Activated T-cell treated with anti-CD3 and anti-CD28 coated beads for 1 hour (primary cell): ENCODE results near the gene TBC1D2B.

Source experiments
- DNase-seq: peaks from one replicate; pipeline ENCODE4 v3.0.0-alpha.2; 2020; ENCODE audit warnings: low read depth

TBC1D2B gene

DNA sequence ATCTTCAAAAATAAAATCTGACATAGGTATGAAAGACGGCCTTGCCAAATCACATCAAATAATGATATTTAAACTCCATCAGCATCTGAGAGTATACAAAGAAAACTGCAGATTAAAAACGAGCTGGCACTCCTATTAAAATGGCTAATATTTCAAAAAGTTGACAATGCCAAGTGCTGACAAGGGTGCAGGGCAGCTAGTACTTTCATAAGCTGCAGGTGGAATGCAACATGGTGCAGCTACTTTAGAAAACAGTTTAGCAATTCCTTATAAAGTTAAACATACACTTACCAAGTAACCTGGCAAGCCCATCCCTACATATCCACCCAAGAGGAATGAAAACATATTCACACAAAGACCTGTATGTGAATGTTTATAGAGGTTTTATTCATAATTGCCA is 23.0 kb downstream of the TBC1D2B start:
- no peak for DNase-seq

DNA sequence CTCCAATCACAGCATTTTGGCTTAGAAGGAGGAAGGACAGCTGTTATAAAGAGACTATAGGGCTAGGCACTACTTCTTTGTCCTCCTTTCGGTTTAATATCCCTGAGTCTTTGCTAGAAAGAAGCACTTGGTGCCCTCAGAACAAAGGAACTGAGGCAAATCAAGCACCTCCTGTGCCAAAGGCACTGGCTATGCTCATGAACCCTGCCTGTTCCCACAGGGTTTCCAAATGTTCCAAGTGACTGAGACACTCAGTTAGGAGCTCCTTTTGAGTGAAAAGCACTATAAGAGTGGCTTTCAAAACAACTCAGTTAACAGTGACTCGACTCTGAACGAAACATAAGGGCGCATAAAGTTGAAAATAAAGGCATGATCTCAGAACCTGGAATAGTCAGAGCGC is 25.0 kb downstream of the TBC1D2B start:
- DNase-seq = no peak

DNA sequence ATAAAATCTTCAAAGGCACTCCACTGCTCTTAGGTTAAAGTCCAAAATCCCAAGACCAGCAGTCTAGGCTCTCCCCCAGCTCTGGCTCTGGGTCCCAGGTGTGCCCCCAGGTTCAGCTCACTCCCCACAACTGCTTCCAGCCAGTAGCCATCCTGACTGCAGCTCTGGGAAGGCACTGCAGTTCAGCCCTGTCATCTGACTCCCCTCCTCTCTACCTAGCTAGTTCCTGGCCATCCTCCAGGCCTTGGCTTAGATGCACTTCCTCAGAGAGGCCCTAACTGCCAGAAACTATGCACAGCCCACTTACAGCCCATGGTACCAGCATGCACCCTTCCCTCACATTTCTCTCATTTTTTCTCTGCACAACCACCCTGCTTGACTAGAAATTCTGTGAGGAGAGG is 25.5 kb downstream of the TBC1D2B start:
- DNase-seq = no peak

DNA sequence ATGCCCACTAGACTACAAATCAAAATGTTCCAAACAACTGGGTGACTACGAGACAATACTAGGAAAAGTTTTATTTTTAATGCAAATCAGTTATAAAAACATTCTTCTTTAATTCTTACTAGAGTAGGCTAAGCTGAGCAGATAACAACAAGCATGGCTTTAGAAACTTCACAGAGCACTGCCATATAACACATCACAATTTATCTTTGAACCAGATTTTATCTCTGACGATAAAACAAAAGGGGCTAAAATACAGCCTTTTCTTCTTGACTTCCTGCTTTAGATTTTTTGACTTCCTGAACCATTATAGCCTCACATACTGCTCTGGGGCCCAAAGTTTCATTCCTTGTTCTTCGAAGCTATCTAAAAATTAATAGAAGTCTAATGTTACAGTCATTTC is 25.9 kb downstream of the TBC1D2B start:
- DNase-seq = no peak

DNA sequence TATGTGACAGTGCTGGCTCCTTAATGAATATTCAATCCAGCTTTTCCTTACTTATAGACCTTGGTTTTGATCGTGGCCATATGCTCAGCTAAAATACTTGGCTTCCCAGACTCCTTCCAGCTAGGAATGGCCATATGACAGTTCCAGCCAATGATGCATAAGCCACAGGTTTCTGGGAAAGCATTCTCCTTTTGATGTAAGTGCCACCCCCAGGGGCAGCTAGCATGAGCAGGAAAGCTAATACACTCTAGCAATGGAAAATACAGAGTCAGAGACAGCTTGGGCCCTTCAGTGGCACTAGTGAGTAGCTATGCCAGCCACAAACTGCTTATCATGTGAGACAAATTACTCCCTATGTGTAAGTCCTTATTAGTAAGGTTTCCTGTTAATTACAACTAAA is 26.7 kb downstream of the TBC1D2B start:
- DNase-seq = no peak

DNA sequence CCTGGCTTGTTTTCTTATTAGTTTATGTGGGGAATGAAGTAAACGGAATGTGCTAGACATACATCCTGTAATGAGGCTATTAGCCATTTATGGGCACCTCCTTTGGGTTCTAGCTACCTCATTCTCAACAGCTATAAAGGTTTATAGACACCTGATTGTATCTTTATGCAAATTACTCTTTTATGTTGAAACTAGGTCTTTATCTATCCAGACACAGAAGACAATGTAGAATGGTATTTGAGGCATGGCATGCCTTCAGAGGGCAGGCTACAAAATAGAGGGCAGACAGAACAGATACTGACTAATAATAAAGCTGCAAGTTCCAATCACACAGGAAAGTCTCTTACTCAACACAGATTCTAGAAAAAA is 27.1 kb downstream of the TBC1D2B start:
- no peak for DNase-seq

DNA sequence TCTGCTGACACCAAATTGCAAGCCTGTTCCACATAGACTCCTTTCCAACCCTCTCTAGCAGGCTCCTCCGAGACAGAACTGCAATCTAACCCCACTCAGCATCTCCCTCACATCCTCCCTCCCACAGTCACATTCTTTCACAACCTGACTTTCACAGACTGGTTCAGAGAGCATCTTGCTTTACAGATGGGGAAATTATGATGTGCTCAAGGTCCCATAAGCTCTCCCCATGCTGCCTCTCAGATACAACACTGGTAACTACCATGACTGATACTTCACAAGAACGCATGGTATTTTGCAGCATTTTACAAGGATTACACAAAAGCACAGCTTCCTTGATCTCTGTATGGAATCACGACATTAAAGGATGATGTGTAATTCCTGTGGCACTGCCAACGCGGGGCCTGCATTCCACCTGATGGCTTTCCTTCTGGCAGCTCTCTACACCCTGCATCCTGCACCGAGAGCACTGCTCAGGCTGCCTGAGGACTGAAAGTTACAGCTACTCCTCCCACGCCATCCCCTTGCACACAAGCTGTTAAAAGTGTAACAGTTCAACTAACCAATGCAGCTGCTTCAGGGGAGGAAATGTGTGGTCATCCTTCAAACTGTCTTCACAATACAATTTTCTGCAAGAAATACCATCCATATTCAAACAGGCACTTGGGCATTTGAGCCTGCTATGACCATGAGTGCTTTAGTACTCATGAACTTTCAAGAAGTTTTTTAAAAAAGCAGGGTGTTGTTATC is 27.6 kb downstream of the TBC1D2B start:
- no peak for DNase-seq

DNA sequence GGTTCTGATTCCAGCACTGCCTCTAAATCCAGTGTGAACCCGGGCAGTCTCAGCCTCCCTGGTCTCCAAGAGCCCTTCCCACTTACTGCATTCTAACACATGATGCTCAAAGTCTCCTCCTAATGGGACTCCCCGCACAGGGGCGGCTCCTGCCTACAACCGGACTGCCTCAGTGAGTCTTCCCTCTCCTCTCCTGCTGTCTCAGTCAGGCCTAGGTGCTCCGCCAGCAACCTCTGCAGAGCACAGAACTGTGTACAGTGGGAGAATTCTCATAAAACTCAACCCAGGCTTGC is 28.9 kb downstream of the TBC1D2B start:
- DNase-seq = no peak

DNA sequence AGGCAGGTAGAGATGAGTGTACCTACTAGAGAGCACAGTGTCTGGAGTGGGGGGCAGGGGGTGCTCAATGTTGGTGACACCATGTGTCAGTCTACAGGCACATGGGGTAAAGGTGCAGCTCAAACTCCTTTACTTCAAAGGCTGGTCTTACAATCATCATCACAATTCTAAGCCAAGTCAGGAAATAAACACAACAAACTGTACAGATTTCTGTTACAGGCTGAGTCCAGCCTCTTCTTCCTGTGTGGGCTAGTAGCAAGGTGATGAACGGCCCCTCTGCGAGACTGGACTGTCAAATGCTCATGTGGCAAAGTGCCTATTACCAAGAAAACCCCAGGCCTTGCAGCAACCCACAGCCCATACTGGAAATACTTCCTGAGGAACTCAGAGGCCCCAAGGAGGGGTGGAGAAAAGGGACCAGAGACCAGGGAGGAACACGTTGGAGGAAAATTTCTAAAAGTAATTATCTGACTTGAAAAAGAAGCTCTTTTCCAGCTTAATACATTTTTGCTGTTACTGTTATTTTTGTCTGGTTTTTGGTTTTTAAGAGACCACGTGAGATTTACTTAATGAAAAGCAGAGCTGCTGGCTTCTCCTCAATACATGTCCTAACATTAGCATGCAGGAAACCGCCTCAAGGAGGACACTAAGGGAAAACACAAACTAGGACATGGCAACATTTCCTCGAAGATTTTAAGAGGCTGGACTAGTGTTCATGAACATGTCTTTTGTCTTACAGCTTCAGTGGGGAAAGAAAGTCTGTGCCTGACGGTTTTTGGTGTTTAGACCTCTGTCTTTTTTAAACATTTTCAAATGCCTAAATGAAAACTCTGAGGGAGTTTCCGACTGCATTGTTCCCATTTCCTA is 29.5 kb downstream of the TBC1D2B start:
- DNase-seq = no peak

DNA sequence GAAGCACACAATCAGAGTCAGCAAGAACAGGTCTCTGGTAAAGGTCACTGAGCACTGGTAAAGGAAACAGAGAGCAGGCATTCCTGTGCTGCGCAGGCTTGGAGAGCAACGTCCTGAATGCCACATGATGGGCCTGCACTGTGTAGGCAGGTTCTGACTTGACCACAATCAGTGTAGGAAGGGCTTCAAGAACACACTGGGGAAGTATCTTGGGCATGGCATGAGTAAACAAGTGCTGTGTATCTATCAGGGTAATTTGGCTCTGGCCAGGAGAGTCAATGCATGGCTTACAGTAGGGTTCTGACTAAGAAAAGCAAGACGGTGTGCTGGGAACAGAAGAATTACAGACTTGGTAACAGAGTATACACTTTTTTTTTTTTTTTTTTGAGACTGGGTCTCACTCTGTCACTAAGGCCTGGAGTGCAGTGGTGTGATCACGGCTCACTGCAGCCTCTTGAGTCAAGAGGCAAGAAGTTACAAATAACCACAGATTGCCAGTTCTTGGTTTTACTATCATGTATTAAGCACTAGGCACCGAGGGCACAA is 30.6 kb downstream of the TBC1D2B start:
- DNase-seq = no peak

DNA sequence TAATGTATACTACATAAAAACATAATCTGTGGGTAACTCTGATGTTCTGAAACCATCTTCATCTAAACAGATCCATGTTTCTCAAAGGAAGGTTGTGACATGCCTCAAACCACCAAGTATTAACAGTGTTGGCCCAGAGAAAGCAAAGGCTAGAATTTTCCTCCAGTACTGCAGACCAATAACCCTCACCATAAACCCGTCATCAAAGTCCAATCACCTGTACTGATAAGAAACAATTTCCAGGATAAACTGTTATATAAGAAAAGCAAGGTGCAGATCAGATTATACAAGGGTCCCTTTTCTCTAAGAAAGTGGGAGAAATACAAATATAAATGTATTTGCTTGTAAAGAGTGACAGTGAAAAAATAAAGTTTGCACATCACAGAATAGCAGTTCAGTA is 32.3 kb downstream of the TBC1D2B start:
- DNase-seq = no peak

DNA sequence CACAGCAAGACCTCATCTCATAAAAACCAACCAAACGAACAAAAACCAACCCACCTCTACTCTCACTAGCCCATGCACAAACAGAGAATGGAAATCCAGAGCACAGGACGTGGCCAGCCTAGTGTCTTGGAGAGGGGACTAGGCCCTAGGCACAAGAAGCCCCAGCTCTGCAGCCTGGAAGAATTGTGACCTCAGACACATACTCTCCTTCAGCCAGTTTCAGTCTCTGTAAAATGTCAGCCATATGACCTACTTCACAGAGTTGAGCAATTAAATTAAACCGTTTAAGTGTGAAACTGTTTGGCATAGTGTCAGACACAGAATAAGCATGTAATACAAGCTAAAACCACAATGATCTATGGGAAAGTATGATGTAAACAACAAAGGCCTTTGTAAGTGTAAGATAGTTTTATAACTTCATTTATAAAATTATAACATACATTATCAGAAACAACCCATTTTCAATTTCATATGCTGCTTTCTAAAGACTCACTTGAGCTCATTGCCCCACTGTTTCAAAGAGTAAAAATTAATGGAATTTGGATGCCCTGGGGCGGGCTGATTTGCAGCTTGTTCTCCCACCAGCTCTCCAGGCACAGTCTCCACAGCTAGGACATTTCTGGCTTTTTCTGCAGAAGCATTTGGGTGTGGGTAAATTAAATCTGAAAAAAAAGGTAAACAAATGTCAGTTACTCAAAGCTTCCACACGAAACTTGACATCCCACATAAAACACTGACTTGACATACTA is 32.9 kb downstream of the TBC1D2B start:
- no peak for DNase-seq

DNA sequence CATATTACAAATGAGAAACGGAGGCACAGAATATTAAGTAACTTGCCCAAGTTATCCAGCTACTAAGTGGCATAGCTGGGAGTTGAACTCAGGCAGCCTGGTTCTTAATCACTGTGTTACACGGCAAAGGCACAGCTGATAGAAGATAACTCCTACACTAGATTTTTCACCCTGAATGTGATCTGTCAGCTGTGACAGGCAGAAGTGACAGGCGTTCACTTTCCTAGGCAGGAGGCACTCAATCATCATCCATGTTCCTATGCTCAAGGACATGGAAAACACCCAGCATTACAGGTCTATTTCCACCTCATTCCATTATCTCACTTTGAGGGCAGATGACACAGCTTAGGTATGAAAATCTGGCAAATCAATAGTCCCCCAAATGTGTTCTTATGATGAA is 35.6 kb downstream of the TBC1D2B start:
- no peak for DNase-seq

DNA sequence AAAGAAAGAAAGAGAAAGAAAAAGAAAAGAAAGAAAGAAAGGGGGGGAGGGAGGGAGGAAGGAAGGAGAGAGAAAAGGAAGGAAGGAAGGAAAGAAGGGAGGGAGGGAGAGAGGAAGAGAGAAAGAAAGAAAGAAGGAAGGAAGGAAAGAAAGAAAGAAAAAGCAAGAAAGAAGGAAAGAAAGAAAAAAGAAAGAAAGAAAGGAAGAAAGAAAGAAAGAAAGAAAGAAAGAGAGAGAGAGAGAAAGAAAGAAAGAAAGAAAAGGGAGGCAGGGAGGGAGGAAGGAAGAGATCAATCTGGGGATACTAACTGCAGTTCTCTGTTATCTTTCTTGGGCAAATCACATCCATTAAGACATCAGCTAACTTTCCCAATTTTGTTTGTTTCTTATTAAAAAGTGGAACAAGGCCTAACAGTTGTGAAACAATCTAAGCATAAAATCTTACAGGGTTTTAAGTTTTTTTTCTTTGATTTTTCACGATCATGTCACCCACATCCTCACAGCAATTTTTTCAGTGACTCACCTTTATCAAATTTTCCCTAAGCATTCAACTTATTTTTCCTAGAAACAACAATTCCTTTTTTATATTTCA is 36.8 kb downstream of the TBC1D2B start:
- DNase-seq = no peak

DNA sequence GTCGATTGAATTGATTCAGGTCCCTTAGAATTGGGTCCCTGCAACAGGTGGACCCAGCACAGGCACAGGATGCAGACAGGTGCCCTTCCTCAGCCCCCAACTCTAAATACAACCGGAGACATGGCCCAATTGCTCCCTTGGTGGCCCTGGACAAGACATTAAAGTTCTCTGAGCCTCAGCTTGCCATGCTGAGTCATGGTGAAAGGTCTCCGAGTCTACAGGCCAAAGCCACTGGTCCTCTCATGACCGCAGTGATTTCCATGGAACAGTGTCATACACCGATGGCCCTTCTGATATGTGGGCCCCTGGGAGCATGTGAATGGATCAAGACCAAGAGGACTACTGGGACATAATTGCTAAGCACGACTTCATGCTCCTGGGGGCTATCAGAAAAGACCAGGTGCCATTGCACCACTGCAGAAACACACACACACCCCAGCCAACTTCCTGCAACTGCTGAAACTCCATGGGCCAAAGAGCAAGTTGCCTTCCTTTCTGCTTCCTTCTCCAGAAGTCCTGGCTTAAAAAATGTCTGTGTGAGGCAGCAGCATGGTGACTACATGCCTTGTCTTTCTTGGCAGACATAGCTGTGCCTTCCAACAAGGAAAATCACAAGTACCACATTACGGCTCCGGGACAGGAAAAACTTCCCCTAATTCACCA is 38.8 kb downstream of the TBC1D2B start:
- no peak for DNase-seq

DNA sequence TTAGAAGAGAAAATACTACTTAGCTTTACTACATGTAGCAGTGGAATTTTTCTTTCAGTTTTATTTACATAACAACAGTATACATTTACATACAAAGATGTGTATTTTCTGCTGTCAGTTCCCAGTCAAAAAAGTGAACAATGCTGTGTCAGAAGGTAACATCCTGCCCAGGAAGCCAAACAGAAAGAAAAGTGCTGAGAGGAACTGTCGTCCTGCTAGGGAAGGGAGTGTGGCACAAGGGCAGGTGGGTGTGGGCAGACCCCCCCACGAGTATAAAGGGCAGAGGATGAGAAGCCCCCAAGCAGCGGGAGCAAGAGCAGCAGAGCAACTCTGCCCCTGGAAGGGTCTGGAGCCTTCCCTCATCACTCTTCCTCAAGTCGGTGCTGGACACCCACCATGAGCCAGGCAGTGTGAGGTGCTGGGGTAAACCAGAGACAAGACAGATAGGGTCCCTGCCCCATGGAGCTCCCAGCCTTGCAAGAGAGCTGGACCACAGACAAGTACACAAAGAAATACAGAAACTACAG is 39.7 kb downstream of the TBC1D2B start:
- no peak for DNase-seq

DNA sequence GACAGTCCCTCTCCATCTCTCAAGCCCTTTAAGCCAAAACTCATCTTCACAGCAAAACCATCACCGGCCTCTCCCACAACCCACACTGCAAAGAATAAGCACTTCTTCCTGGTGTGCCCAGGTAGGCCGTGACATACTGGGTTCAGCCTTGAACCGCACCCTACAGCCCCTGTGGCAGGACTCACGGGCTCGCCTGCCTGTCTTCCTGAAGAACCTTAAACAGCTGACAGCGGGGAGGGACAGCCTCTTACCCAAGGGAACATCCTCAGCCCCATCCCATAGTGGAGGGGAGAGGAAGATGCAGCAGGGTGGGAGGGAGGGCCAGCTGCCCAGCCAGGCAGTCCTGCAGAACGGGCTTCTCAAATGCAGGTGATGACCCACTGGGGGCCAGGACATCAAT is 40.2 kb downstream of the TBC1D2B start:
- no peak for DNase-seq

DNA sequence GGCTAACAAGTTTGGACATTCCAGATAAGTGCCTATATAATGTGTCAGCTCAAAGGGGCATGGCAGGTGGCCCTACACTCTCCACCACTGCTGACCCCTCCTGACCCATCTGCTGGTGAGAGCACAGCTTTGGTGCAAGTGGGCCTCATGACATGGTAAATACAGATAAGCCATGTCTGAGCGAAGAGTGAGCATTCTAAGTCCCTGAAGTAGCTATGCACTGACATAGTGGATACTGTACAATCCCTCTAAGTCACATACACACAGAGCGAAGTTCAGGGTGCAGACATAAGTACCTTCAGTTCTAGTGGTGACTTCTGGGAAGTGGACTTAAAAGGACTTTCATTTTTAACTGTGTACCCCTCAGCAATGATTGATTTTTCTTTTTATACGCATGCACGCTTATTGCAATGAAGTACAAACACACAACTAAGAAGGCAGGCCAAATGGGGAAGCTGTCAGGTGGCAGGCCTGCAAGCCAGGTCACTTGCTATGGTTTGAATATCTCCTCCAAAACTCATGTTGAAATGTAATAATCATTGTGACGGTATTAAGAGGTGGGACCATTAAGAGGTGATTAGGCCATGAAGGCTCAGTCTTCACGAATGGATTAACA is 41.5 kb downstream of the TBC1D2B start:
- no peak for DNase-seq

DNA sequence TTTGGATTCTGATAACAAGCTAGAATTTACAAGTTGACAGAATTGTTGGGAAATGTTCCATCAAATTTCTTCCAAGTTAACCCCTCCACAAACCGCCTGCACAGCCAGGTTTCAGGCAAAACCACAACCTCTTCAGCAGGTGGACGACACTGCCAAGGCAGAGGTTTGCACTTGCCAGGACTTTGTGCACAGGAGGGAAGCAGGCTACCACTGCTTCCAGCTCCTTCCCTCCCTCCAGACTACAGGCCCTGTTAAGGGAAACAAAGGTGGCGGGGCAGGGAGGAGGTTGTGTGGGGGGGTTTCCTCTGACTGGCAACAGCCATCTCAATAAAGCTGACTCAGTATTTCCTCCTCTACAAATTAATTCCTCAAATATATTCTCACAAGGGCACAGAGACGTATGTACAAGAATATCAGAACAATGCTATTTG is 42.2 kb downstream of the TBC1D2B start:
- DNase-seq = no peak

DNA sequence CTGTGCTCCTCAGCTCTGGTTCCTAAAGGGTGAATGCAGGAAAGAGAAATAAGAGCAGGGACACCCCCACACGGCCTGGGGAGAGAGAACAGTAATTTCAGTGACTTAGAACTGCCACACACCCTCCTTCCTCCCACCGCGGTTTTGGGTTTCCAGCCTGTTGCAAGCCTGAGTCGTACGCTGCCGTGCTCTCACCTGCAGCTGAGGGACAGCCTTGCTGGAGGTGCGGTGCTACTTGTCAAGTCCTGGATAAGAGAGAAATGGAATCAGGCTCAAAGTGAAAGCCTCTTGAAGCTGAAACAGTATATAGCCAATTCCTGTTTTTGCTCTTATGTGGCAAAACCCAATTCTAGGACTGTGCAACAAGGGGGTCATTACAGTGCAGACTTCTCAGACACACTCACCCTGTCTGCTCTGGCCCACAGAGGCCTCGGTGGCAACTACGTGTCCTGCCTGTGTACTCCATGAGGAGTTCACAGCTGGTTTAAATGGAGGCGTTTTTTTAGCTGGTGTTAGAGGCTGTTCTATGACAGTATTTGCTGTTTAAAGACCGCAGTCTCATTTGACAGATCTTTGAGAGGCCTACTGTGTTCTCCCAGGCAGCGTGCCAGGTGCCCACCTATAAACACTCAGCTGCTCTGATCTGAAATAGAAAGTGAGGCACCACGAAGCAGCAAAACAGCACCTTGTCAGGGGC is 42.9 kb downstream of the TBC1D2B start:
- peak; percentile 65 for DNase-seq
